GM23338 (cell line): ENCODE data around the gene FSTL3.

Experiments
- CREB1 ChIP-seq: fragments of 250-450 bp; sonication (Bioruptor Pico); IDR thresholded peaks from 2 replicates; pipeline ENCODE4 v1.5.0; 2020; ENCODE audit warnings: low read depth, mild to moderate bottlenecking, moderate library complexity
- CTCF ChIP-seq, 2 experiments: fragments of 200-600 bp in 1 of 2; sonication (generic) in 1 of 2; conservative IDR thresholded peaks; 2 replicates each; pipeline versions ENCODE4 v1.5.1 to v1.6.1; 2016 to 2017; ENCODE audit warnings: antibody characterized with exemption in 2 of 2, low read depth in 2 of 2, mild to moderate bottlenecking in 2 of 2, moderate library complexity in 1 of 2
- ETS1 ChIP-seq: IDR thresholded peaks from 2 replicates; pipeline ENCODE4 v1.6.1; 2016; ENCODE audit warnings: antibody characterized with exemption
- EZH2 ChIP-seq: fragments of 200-600 bp; sonication (generic); IDR thresholded peaks from one replicate; pipeline ENCODE4 v1.8.0; 2017; ENCODE audit warnings: antibody characterized with exemption, mild to moderate bottlenecking, low read depth; ENCODE audit not compliant: unreplicated experiment
- EZH2phosphoT487 ChIP-seq: fragments of 200-600 bp; sonication (generic); IDR thresholded peaks from one replicate; pipeline ENCODE4 v1.8.1; 2018; ENCODE audit warnings: antibody characterized with exemption; ENCODE audit not compliant: unreplicated experiment
- JUNB ChIP-seq: IDR thresholded peaks from one replicate; pipeline ENCODE4 v1.6.1; 2016; ENCODE audit warnings: antibody characterized with exemption; ENCODE audit not compliant: unreplicated experiment
- NANOG ChIP-seq: IDR thresholded peaks from 2 replicates; pipeline ENCODE4 v1.6.1; 2016; ENCODE audit warnings: antibody characterized with exemption, borderline replicate concordance
- POLR2AphosphoS5 ChIP-seq: IDR thresholded peaks from 2 replicates; pipeline ENCODE4 v1.6.1; 2016; ENCODE audit warnings: antibody characterized with exemption, low read depth
- REST ChIP-seq: IDR thresholded peaks from one replicate; pipeline ENCODE4 v1.6.1; 2018; ENCODE audit warnings: antibody characterized with exemption; ENCODE audit not compliant: unreplicated experiment
- STAT1 ChIP-seq: IDR thresholded peaks from one replicate; pipeline ENCODE4 v1.6.1; 2016; ENCODE audit warnings: antibody characterized with exemption; ENCODE audit not compliant: unreplicated experiment
- ZNF114 ChIP-seq: fragments of 250-450 bp; sonication (Bioruptor Pico); IDR thresholded peaks from 2 replicates; pipeline ENCODE4 v1.5.0; 2020; ENCODE audit warnings: mild to moderate bottlenecking, moderate library complexity
- ZNF331 ChIP-seq: fragments of 250-450 bp; sonication (Bioruptor Pico); IDR thresholded peaks from 2 replicates; pipeline ENCODE4 v1.5.0; 2020; ENCODE audit warnings: low read depth, mild to moderate bottlenecking, moderate library complexity

GRCh38 chr19:663682-664117 lies 12.5 kb upstream of the FSTL3 start:
- TF ChIP-seq CTCF (conservative IDR thresholded peaks at IDR 0.05; ENCODE audit: low read depth in 2 of 2): no peak
- no peak for TF ChIP-seq CREB1 (CRISPR knock-in tag)
- no peak for TF ChIP-seq EZH2
- TF ChIP-seq EZH2phosphoT487: no peak
- no peak for TF ChIP-seq POLR2AphosphoS5
- no peak for TF ChIP-seq REST
- no peak for TF ChIP-seq ZNF331 (CRISPR knock-in tag)
- no peak for TF ChIP-seq JUNB
- no peak for TF ChIP-seq NANOG
- no peak for TF ChIP-seq ETS1
- TF ChIP-seq STAT1: no peak
- no peak for TF ChIP-seq ZNF114 (CRISPR knock-in tag)
